MM.1S (cell line): Measurements from ENCODE around the gene CNTLN.

Experiments used
- EZH2 ChIP-seq: fragments of 300-600 bp; sonication (generic); optimal IDR thresholded peaks from 2 replicates; pipeline ENCODE3; 2017; ENCODE audit warnings: low read depth, mild to moderate bottlenecking, antibody characterized with exemption, low read length, mixed read lengths
- EZH2phosphoT487 ChIP-seq: fragments of 300-600 bp; sonication (generic); IDR thresholded peaks from 2 replicates; pipeline ENCODE4 v1.6.1; 2018; ENCODE audit warnings: antibody characterized with exemption, low read length
- TF ChIP-seq, protein P1 (sequence below): fragments of 300-600 bp; sonication (generic); IDR thresholded peaks from 2 replicates; pipeline ENCODE4 v1.5.1; 2016; ENCODE audit warnings: antibody characterized with exemption, low read length, mixed read lengths

DNA sequence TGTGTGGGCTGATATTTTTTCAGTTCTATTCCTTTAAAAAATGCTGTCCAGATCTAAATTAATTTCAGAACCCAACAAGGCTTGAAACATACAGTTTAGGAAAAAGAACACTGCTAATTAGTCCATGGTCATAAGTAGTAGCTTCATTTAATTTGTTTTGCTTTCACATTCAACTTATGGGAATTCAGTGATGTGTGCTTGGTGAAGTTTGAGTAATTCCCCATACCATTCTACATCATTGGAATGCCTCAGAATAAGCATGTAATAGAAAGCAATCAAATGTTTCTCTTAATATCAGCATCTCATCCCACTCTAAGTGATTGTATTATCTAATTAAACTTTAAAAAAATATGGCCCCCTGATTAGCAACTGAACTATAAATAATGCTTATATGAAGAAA, 2.7 kb downstream of the CNTLN start:
- TF ChIP-seq, protein P1, sequence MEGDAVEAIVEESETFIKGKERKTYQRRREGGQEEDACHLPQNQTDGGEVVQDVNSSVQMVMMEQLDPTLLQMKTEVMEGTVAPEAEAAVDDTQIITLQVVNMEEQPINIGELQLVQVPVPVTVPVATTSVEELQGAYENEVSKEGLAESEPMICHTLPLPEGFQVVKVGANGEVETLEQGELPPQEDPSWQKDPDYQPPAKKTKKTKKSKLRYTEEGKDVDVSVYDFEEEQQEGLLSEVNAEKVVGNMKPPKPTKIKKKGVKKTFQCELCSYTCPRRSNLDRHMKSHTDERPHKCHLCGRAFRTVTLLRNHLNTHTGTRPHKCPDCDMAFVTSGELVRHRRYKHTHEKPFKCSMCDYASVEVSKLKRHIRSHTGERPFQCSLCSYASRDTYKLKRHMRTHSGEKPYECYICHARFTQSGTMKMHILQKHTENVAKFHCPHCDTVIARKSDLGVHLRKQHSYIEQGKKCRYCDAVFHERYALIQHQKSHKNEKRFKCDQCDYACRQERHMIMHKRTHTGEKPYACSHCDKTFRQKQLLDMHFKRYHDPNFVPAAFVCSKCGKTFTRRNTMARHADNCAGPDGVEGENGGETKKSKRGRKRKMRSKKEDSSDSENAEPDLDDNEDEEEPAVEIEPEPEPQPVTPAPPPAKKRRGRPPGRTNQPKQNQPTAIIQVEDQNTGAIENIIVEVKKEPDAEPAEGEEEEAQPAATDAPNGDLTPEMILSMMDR = no peak
- TF ChIP-seq EZH2 (no peak), EZH2phosphoT487 (no peak)
